Stimulated activated CD4-positive, alpha-beta T cell treated with anti-CD3 and anti-CD28 coated beads, Interleukin-12 subunit alpha, Interleukin-12 subunit beta, amount 100 ng/mL, for 48 hours (primary cell): Measurements from ENCODE around the gene CYTH1.

Experiments
- DNase-seq, 3 donors: peaks; one replicate each; pipeline ENCODE4 v3.0.0-alpha.2; 2020; ENCODE audit warnings: low read depth in 2 of 3, low spot score in 1 of 3

CYTH1 gene

GRCh38 chr17:78737332-78737731 is 44.7 kb downstream of the CYTH1 start:
- no peak for DNase-seq

GRCh38 chr17:78736526-78737079 is 45.5 kb downstream of the CYTH1 start:
- DNase-seq = peak in 1 of 3 donors; percentile 58

- no peak for DNase-seq
These were observed 46.1 kb downstream of the CYTH1 start for GRCh38 chr17:78735832-78736525.

GRCh38 chr17:78734793-78735641 is 47.1 kb downstream of the CYTH1 start:
- no peak for DNase-seq

GRCh38 chr17:78732354-78732753 is 49.7 kb downstream of the CYTH1 start:
- DNase-seq = no peak

- no peak for DNase-seq
These were observed 50.2 kb downstream of the CYTH1 start for GRCh38 chr17:78731904-78732303.

- DNase-seq = no peak
These were observed 52.4 kb downstream of the CYTH1 start for GRCh38 chr17:78729641-78730040.

GRCh38 chr17:78728495-78728894 is 53.6 kb downstream of the CYTH1 start:
- no peak for DNase-seq

GRCh38 chr17:78727476-78728229 is 54.4 kb downstream of the CYTH1 start:
- DNase-seq = no peak

GRCh38 chr17:78727057-78727456 is 55.0 kb downstream of the CYTH1 start:
- DNase-seq = no peak

- no peak for DNase-seq
These were observed 55.6 kb downstream of the CYTH1 start for GRCh38 chr17:78726513-78726912.

- DNase-seq = no peak
These were observed 56.5 kb downstream of the CYTH1 start for GRCh38 chr17:78725448-78726021.

GRCh38 chr17:78724999-78725398 is 57.1 kb downstream of the CYTH1 start:
- no peak for DNase-seq

- DNase-seq = no peak
These were observed 57.5 kb downstream of the CYTH1 start for GRCh38 chr17:78724544-78724943.

- no peak for DNase-seq
These were observed 58.1 kb downstream of the CYTH1 start for GRCh38 chr17:78723957-78724356.

- DNase-seq = no peak
These were observed 58.9 kb downstream of the CYTH1 start for GRCh38 chr17:78723001-78723796.

- DNase-seq = no peak
These were observed 59.8 kb downstream of the CYTH1 start for GRCh38 chr17:78722246-78722761.

- no peak for DNase-seq
These were observed 62.3 kb downstream of the CYTH1 start for GRCh38 chr17:78719630-78720298.

- no peak for DNase-seq
These were observed 63.4 kb downstream of the CYTH1 start for GRCh38 chr17:78718575-78719208.
